DND-41 (cell line): ENCODE data around the gene PPP1R16B.

Experiments used
- EZH2 ChIP-seq: IDR thresholded peaks from 3 replicates; pipeline ENCODE4 v1.6.1; 2012; ENCODE audit warnings: borderline replicate concordance, low read depth, mild to moderate bottlenecking, moderate library complexity, low read length, inconsistent platforms; ENCODE audit not compliant: severe bottlenecking
- TF ChIP-seq, protein P1 (sequence below): IDR thresholded peaks from 2 replicates; pipeline ENCODE4 v1.5.1; 2012; ENCODE audit warnings: borderline replicate concordance, low read length, moderate library complexity, mild to moderate bottlenecking; ENCODE audit not compliant: poor library complexity, severe bottlenecking; ENCODE audit errors: extremely low read depth

DNA sequence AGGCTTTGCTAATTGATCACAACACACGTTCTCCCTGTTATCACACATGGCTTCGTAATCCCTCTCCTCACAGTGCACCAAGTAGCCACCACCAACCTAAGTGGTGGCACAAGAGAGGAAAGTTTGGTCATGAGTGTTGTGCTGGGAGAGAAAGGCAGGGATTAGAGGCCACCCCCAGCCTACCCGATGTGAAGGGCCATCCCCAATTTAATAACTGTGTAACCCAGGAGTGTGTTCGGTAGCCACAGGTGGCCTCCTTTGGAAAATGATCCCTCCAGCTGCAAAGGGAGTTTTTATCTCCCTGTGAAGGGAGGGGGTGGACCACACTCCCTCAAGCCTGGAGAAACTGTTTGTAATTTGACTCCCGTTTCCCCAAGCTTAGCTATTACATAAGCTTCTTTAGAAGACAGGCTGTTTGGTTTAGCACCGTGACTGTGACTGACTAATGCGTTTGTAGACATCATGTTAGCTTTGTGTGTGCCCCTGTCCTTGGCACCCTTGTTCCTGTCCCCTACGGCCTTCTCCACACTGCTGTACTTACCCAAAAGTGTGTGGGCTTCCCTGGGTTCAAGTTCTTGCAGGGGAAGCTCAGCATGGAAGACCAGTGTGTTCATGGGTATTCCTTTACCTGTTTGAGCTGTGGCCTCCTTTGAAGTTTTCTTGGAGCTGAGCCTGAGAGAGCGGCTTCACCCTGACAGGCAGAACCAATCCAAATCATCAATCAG lies 20.6 kb downstream of the PPP1R16B start:
- TF ChIP-seq, protein P1, sequence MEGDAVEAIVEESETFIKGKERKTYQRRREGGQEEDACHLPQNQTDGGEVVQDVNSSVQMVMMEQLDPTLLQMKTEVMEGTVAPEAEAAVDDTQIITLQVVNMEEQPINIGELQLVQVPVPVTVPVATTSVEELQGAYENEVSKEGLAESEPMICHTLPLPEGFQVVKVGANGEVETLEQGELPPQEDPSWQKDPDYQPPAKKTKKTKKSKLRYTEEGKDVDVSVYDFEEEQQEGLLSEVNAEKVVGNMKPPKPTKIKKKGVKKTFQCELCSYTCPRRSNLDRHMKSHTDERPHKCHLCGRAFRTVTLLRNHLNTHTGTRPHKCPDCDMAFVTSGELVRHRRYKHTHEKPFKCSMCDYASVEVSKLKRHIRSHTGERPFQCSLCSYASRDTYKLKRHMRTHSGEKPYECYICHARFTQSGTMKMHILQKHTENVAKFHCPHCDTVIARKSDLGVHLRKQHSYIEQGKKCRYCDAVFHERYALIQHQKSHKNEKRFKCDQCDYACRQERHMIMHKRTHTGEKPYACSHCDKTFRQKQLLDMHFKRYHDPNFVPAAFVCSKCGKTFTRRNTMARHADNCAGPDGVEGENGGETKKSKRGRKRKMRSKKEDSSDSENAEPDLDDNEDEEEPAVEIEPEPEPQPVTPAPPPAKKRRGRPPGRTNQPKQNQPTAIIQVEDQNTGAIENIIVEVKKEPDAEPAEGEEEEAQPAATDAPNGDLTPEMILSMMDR, result no peak
- no peak for TF ChIP-seq EZH2
